Measurements from ENCODE around the gene LRCH1. TPM values are rescaled to one million over a fixed set of nuclear protein-coding genes. Genes with fewer than 3 reads are reported as not detected.

LRCH1 gene
- total and polyA plus RNA-seq, 10 of the 15 experiments (the other 5 are each of a cell fraction or from before 2014, with no cell fraction given), result 5.3 to 48.9 (median 14.4) TPM

- no TSS peak for BruUV-seq (replicated peaks)
- RAD21 ChIA-PET (ENCODE audit: unreplicated experiment), result interaction anchor here (0.9 to 3.9 kb wide), 6 partner anchors 19 to 83 kb away, joined by 4 to 22 read pairs (median 12); partner anchors contain the start of gene LRCH1
- SMC1A ChIA-PET (ENCODE audit: uncharacterized antibody, unreplicated experiment), result interaction anchor here (0.7 to 16.4 kb wide), 13 partner anchors 17 to 75 kb away, joined by 3 to 367 read pairs (median 7); no protein-coding TSS in a partner anchor
- FAIRE-seq (no peak), DNase-seq (ENCODE audit: low read depth, low spot score) (no peak), ATAC-seq (no peak)
- POLR2A ChIA-PET, result interaction anchor here (2.9 kb wide), 1 partner anchor 9 kb away, joined by 12 read pairs; no protein-coding TSS in a partner anchor
- TF ChIP-seq ETV6 (conservative IDR thresholded peaks at IDR 0.05 in 1 of 2, IDR thresholded peaks at IDR 0.05 in 1 of 2; ENCODE audit: borderline replicate concordance in 1 of 2, low read depth in 1 of 2) (no peak), MTA2 (IDR thresholded peaks at IDR 0.05; ENCODE audit: low read depth) (no peak), FOXK2 (IDR thresholded peaks at IDR 0.05) (no peak), EED (IDR thresholded peaks at IDR 0.05; ENCODE audit: low read depth) (no peak)
- in situ Hi-C loops (cut with MboI) (no loop called here), intact Hi-C loops (cut with micrococcal nuclease; ENCODE audit: unreplicated experiment) (no loop called here)
- Histone ChIP-seq H3K9me3 (replicated peaks; ENCODE audit: control insufficient read depth, insufficient read depth, low read length) (no peaks in the 10 kb centered on the region), H3K4me3 (no peak overlapping the region), H3K79me2 (ENCODE audit: control insufficient read depth, insufficient read depth, low read length) (peaks cover 99% of the 10 kb centered on the region), H3K4me1 (ENCODE audit: control insufficient read depth, insufficient read depth, low read length) (peaks cover 52% of the 10 kb centered on the region), H3K36me3 (ENCODE audit: control insufficient read depth in 2 of 2, insufficient read depth in 2 of 2, low read length in 1 of 2) (no peaks in the 10 kb centered on the region; a peak in 1 of 4 replicates), H4K20me1 (ENCODE audit: control insufficient read depth, insufficient read depth) (no peaks in the 10 kb centered on the region), H3K9ac (ENCODE audit: control insufficient read depth, insufficient read depth, low read length) (no peak overlapping the region), H3K27me3 (replicated peaks in 1 of 2; ENCODE audit: control insufficient read depth in 2 of 2, insufficient read depth in 2 of 2, low read length in 1 of 2) (no peaks in the 10 kb centered on the region), H2AFZ (ENCODE audit: control insufficient read depth, low read depth, low read length) (no peak overlapping the region), H3K27ac (ENCODE audit: control insufficient read depth, insufficient read depth) (no peak overlapping the region), H3K4me2 (ENCODE audit: control insufficient read depth, insufficient read depth) (no peak overlapping the region)
- CTCF ChIA-PET, result interaction anchor here (0.8 to 5.3 kb wide), 16 partner anchors 10 to 110 kb away, joined by 3 to 41 read pairs (median 4); no protein-coding TSS in a partner anchor
- WGBS (ENCODE audit: insufficient coverage, insufficient replicate concordance, low lambda C conversion rate, missing lambda C conversion rate), result 96% methylated on average over 5 of the region's 5 CpGs
Observed at GRCh38 chr13:46604226-46604990, 51.4 kb downstream of the LRCH1 start.

Data from GM12878 (cell line).